GM08714 (cell line): ENCODE data around the gene MBOAT2.

Experiments used
- H3K4me3 ChIP-seq: fragments of 200-500 bp; sonication (Bioruptor generic); 2 replicates; pipeline ENCODE4 v1.5.1; 2014; ENCODE audit warnings: mild to moderate bottlenecking, low read length, inconsistent platforms
- ZNF274 ChIP-seq: IDR thresholded peaks from 2 replicates; pipeline ENCODE4 v1.6.1; 2012; ENCODE audit warnings: mild to moderate bottlenecking, low read depth, low read length

MBOAT2 gene

DNA sequence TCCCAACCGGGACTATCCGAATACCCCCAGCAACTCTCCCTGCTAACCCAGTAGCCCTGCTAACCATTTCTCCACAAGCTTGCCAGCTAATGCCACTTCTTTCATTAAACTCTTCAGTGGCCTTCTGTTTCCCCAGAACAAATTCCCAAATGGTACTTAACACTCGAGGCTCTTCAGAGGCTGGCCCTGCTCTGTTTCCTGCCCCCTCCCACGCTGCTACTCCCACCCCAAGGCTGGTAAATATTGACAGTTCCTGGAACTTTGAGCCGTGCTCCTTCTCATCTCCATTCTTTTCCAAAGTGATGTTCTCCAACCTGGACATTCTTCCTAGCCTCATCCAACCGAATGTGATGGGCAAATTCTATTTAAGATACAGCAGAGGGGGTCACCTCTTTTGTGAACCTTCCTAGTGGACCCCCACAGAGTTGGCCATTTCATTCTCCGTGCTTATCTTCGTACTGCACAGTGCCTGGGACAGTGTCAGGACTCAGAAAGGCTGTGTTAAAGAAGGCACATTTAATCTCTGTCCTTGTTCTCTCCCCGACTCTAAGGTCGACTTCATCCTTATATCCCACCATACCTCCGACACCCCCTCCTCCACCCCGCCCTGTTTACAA, 162.9 kb downstream of the MBOAT2 start:
- no peak overlapping the region for H3K4me3 ChIP-seq
- no peak for TF ChIP-seq ZNF274

DNA sequence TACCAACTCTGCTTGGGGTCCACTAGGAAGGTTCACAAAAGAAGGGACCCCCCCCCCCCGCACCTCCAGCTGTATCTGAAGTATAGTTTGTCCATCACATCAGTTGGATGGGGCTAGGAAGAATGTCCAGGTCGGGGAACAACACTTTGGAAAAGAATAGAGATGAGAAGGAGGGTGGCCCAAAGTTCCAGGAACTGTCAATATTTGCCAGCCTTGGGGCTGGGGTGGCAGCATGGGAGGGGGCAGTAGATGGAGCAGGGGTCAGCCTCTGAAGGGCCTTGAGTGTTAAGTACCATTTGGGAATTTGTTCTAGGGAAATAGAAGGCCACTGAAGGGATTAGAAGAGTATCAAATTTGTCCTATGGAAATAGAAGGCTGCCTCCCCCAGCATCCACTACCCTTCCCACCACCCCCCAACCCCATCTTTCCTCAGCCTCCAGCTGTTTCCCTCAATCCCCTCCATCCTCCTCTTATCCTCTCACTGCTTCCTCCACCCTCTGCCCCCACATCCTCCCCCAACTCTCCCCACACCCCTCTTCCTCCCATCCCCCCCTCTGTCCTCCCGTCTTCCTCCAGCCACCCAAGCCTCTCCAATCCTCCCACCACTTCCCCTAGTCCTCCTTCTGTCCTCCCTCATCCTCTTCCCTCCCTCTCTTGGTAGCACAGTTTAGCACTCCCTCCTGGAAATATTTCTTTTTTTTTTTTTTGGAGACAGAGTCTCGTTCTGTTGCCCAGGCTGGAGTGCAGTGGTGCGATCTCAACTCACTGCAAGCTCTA, 164.1 kb downstream of the MBOAT2 start:
- no peak for TF ChIP-seq ZNF274
- no peak overlapping the region for H3K4me3 ChIP-seq

DNA sequence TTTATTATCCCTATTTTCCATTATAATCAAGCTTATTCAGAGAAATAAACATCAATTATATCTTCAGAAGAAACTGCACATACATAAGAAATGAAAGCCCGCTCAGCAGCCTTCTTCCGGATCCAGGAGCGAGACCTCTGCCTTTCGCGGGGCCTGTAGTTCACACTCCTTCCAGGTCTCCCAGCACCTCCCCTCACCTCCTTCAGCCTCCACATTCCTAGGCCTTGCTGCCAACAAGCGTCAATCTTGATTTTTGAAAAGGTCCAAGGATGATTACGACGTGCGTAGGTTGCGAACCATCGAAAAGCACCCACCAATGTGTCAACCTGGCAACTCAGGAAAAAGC, 165.7 kb downstream of the MBOAT2 start:
- no peak overlapping the region; the same call in 1 of the 2 replicates for H3K4me3 ChIP-seq

GRCh38 chr2:8836971-8837794, 166.3 kb downstream of the MBOAT2 start, which contains the start of gene KIDINS220:
Gene KIDINS220, minus strand, starts transcription at chr2:8837613. Its CDS starts 10,520 bp downstream, at chr2:8827093.
- H3K4me3 ChIP-seq = peak within 1 kb of the TSS; percentile 93
- TF ChIP-seq ZNF274 = no peak

More for the DNA sequence above, 165.7 kb downstream of the MBOAT2 start:
- TF ChIP-seq ZNF274 = no peak

DNA sequence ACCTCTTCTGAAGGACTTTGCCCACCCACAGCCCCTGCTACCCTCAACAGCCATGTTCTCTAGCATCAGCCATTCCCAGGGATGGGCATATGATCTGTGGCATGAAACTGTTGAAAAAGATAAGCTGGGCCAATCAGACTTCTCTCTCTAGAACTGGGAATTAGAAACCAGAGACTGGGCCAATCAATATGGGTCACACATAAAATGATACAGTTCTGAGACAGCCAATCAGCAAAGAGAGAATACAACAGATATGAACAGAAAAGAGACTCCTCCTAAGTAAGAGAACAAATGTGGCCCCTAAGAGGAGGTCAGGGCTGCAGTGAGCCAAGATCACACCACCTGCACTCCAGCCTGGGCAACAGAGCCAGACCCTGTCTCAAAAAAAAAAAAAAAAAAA, 168.2 kb downstream of the MBOAT2 start:
- H3K4me3 ChIP-seq = no peak overlapping the region
- TF ChIP-seq ZNF274 = no peak

DNA sequence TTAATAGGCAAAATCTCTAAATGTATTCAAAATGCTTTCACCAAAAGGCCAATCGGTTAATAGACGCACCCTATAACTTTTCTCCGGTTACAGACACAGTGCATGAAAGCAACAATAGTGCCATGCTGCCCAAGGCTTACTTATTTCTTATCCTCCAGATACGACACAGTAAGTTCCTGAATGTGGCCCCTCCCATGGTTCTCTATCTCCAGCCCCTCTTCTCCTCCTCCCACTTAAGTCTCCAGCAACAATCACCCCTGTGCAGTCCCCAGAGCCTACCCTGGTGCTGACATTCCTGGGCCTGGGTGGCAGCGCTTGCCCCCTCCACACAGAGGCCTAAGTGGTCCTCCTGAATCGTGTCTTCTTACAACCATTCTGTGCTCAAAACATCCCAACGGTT, 169.6 kb downstream of the MBOAT2 start:
- TF ChIP-seq ZNF274 = no peak
- no peak overlapping the region for H3K4me3 ChIP-seq

GRCh38 chr2:8831516-8831915, 172.0 kb downstream of the MBOAT2 start:
- no peak overlapping the region for H3K4me3 ChIP-seq

DNA sequence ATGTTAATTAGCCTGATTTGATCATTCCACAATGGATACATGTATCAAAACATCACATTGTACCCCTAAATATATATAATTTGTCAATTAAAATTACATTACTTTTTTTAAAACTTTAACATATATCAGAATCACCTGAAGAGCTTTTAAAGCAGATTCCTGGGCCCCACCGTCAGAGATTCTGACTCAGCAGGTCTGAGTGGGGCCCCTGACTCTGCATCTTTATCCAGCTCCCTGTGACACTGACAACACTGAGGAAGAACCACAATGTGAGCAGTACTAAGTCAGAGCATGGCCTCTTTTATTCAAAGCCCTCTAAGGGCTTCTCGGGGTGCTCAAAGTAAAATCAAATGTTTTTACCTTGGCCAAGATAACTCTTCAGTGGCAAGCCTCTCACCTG, 175.8 kb downstream of the MBOAT2 start:
- no peak for TF ChIP-seq ZNF274
- H3K4me3 ChIP-seq = no peak overlapping the region

More at GRCh38 chr2:8831516-8831915, 172.0 kb downstream of the MBOAT2 start:
- TF ChIP-seq ZNF274 = no peak

DNA sequence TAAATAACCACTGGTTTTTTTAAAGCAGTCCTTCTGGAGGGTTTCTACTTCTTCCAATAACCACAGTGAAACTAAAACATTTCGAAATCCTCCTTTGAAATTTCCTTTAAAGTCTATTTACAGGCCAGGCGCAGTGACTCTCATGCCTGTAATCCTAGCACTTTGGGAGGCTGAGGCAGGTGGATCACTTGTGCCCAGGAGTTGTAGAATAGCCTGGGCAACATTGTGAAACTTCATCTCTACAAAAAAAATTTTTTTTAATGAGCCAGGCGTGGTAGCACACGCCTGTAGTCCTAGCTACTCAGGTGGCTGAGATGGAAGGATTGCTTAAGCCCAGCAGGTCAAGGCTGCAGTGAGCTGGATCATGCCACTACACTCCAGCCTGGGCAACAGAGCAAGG, 181.3 kb downstream of the MBOAT2 start:
- TF ChIP-seq ZNF274 = no peak
- no peak overlapping the region for H3K4me3 ChIP-seq

- no peak overlapping the region for H3K4me3 ChIP-seq
- TF ChIP-seq ZNF274 = no peak
Observed at GRCh38 chr2:8821276-8822217, 181.9 kb downstream of the MBOAT2 start.

GRCh38 chr2:8819948-8820347, 183.5 kb downstream of the MBOAT2 start:
- TF ChIP-seq ZNF274 = no peak
- H3K4me3 ChIP-seq = no peak overlapping the region

DNA sequence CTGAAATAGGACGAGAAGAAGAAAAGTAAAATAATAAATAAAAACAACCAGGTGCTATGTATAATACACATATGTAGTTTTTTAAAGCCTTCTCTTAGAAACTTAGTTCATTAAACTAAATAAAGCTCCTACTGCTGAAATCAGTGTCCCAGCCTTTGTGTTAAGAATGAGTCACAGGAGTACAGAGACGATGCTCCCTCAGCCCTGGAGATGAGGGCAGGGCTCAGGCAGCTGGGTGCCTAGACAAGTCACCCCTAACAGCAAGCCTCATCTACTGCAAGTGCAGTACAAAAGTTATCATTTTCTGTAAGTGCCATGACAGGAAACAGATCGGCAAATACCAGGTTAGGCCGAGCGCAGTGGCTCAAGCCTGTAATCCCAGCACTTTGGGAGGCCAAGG, 184.3 kb downstream of the MBOAT2 start:
- no peak overlapping the region for H3K4me3 ChIP-seq
- TF ChIP-seq ZNF274 = no peak

GRCh38 chr2:8817221-8817620, 186.3 kb downstream of the MBOAT2 start:
- H3K4me3 ChIP-seq = no peak overlapping the region
- TF ChIP-seq ZNF274 = no peak
